OCI-LY1 (cell line): ENCODE data around the gene SPOCK1.

Experiments used
- EZH2 ChIP-seq: fragments of 200-600 bp; sonication (generic), shearing (Covaris generic); IDR thresholded peaks from 2 replicates; pipeline ENCODE4 v1.8.0; 2017; ENCODE audit warnings: borderline replicate concordance, mixed run types, mild to moderate bottlenecking, antibody characterized with exemption, low read length, moderate library complexity, mixed read lengths
- TF ChIP-seq, protein P1 (sequence below): fragments of 200-600 bp; sonication (generic), shearing (Covaris generic); IDR thresholded peaks from 2 replicates; pipeline ENCODE4 v1.5.1; 2017; ENCODE audit warnings: mild to moderate bottlenecking, antibody characterized with exemption, low read length, moderate library complexity, mixed read lengths

GRCh38 chr5:137350791-137351190 is 148.3 kb downstream of the SPOCK1 start:
- TF ChIP-seq, protein P1, sequence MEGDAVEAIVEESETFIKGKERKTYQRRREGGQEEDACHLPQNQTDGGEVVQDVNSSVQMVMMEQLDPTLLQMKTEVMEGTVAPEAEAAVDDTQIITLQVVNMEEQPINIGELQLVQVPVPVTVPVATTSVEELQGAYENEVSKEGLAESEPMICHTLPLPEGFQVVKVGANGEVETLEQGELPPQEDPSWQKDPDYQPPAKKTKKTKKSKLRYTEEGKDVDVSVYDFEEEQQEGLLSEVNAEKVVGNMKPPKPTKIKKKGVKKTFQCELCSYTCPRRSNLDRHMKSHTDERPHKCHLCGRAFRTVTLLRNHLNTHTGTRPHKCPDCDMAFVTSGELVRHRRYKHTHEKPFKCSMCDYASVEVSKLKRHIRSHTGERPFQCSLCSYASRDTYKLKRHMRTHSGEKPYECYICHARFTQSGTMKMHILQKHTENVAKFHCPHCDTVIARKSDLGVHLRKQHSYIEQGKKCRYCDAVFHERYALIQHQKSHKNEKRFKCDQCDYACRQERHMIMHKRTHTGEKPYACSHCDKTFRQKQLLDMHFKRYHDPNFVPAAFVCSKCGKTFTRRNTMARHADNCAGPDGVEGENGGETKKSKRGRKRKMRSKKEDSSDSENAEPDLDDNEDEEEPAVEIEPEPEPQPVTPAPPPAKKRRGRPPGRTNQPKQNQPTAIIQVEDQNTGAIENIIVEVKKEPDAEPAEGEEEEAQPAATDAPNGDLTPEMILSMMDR, result no peak
- TF ChIP-seq EZH2, result no peak
